Anterior cingulate cortex (tissue), 58 donors: Measurements from ENCODE around the gene TMPRSS11A.

Experiments
- DNase-seq, 58 donors: peaks; one replicate each; lab custom pipeline; 2025; lab: John Stamatoyannopoulos, UW

TMPRSS11A gene

GRCh38 chr4:67877086-67877485, 86.2 kb downstream of the TMPRSS11A start:
- no peak for DNase-seq

- no peak for DNase-seq
Measured at GRCh38 chr4:67874986-67875385, 88.3 kb downstream of the TMPRSS11A start.

- DNase-seq, result no peak
Measured at GRCh38 chr4:67873116-67873515, 90.2 kb downstream of the TMPRSS11A start.

GRCh38 chr4:67871867-67872266, 91.4 kb downstream of the TMPRSS11A start:
- no peak for DNase-seq

GRCh38 chr4:67869580-67870190, 93.6 kb downstream of the TMPRSS11A start:
- DNase-seq, result no peak

GRCh38 chr4:67861513-67861912, 101.8 kb downstream of the TMPRSS11A start:
- no peak for DNase-seq
